Measurements from ENCODE around the gene UBE2Z.
"Not testable (repeated sequence)": the region's sequence is repeated elsewhere in the genome, so short reads cannot be mapped to it uniquely, and the experiment has no call there.

UBE2Z gene

DNA sequence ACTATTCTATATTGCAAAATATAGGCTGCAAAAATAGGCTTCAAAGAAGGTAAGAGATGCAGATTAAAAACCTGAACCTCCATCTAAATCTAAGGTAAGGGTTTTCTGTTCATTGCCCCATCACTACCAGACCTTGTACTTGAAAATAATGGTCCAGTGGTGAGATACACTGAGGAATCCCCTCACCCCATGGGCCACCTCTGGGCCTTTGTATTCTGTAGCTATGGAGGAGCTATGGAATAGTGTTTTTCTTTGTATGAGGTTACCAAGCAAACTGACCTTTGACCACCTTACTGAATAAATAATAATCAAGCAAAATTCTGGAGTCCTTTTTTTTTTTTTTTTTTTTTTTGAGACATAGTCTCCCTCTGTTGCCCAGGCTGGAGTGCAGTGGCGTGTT is 4.8 kb upstream of the UBE2Z start:
- DNase-seq (ENCODE audit: low read depth in 3 of 3, low spot score in 1 of 3) = no peak

DNA sequence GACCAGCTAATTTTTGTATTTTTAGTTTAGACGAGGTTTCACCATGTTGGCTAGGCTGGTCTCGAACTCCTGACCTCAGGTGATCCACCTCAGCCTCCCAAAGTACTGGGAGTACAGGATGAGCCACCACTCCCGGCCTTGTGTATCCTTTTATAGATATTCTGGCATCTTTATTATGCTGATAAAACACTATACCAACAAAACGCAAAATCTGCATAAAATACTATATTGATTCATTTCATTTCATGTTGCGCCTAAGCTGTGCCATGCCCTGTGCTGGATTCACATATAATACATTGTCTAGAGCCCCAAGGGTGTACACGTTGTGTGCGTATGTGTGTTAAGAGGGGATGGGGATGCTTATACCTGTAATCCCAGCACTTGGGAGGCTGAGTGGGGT is 3.8 kb upstream of the UBE2Z start:
- DNase-seq (ENCODE audit: low read depth in 3 of 3, low spot score in 1 of 3) = no peak

DNA sequence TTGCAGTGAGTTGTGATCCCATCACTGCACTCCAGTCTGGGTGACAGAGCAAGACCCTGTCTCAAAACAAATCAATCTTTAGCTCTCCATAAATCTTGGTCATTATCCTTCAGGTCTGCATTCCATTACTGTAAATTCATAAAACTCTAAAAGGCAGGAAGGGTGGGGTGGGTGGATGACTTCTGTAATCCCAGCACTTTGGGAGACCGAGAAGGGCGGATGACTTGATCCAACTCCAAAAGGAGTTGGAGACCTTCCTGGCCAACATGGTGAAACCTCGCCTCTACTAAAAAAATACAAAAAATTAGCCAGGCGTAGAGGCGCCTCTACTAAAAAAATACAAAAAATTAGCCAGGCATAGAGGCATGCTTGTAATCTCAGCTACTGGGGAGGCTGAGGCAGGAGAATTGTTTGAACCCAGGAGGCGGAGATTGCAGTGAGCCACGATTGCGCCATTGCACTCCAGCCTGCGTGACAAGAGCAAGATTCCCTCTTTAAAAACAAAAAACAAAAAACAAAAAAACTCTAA is 2.2 kb upstream of the UBE2Z start:
- DNase-seq (ENCODE audit: low read depth in 3 of 3, low spot score in 1 of 3) = no peak

DNA sequence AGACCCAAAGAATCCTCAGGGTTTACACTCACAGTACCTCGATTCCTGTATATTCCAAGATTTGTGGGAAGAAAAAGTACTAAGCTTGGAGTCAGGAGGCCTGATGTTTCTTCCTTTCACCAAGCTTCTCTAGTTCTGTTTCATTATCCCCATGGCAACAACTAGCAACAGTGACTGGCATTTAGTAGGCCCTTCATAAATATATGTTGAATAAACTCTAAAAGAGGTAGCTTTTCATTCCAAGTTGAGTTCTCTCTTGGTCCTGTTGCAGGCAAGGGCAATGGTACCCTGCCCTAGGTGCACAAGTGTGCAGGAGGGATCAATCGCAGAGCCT is 527 bp upstream of the UBE2Z start:
- DNase-seq (ENCODE audit: low read depth in 3 of 3, low spot score in 1 of 3) = no peak

DNA sequence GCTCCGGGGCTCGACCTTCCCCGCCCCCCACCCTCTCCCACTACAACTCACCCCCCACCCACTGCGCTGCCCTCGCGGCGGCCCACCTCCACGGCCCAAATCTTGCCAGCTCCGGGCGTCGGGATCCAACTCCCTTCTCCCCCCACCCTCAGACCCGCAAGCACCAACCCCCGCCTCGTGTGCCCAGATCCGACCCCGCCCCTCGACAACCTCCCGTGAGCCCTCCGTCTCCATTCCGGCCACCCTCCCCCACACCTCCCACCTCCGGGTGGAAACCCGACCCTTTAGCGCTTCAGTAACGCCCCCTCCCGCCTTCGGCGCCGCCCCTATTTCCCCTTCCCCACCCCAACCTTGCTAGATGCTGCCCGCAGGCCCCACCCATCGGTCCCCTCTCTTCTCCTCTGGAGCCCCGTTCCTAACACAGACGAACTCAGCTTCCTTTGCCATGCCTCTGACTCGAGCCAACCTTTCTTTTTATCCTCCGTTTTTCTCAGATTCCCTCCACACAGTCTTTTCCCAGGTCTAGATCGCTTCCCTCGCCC is 717 bp downstream of the UBE2Z start:
- DNase-seq (ENCODE audit: low read depth in 3 of 3, low spot score in 1 of 3) = peak; percentile 58 to 91 (median 68)

DNA sequence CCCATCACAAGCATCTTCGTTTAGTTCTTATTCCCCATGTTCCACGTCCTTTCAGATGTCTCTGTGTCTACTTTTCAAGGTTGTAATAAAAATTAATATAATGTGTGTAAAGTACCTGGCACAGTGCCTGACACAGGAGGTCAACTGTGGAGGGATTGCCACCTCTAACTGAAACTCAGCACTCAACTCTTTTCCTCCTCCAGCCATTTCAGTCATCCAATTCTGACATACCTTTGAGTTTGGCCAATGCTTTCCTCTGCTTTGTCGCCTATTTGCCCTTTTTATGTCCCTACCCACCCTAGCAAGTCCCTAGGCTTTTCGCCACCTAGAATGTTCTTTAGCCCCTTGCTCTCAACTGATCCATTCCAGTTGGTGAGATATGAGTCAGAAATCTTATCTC is 1.6 kb downstream of the UBE2Z start:
- no peak for DNase-seq (ENCODE audit: low read depth in 3 of 3, low spot score in 1 of 3)

DNA sequence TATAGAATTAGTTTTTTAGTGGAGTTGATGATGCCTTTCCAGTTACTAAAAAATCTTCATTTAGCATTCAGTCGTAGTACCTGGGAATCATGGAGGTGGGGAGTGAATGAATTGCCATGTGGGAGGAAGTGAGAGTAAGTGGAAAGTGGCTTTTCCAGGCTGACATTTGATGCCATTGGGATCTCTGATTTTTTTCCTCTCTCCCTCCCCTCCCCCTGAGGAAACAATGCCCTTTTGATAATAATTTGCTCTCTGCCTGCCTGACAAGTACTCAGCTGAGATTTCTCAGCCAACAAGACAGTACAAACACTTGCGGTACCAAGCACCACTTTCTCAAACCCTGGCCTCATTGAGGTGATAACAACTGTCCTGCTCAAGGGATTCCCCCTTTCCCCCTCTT is 2.2 kb downstream of the UBE2Z start:
- DNase-seq (ENCODE audit: low read depth in 3 of 3, low spot score in 1 of 3) = no peak

DNA sequence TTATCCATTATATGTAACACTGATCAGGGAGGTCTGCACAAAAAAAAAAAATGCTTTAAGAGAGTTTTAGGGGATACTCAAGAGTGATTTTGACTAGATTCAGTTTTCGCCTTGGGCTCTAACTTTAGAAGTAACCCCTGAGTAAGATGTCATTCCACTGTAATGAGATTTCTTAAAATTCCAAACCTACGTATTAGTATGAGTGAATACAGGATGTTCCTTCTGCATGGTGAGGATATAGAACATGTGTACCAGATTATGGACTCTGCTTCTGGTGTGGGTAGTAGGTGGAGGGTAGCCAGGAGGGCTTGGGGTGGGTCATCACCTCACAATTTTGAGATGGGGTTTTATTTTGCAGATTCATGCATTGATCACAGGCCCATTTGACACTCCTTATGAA is 4.3 kb downstream of the UBE2Z start:
- no peak for DNase-seq (ENCODE audit: low read depth in 3 of 3, low spot score in 1 of 3)

DNA sequence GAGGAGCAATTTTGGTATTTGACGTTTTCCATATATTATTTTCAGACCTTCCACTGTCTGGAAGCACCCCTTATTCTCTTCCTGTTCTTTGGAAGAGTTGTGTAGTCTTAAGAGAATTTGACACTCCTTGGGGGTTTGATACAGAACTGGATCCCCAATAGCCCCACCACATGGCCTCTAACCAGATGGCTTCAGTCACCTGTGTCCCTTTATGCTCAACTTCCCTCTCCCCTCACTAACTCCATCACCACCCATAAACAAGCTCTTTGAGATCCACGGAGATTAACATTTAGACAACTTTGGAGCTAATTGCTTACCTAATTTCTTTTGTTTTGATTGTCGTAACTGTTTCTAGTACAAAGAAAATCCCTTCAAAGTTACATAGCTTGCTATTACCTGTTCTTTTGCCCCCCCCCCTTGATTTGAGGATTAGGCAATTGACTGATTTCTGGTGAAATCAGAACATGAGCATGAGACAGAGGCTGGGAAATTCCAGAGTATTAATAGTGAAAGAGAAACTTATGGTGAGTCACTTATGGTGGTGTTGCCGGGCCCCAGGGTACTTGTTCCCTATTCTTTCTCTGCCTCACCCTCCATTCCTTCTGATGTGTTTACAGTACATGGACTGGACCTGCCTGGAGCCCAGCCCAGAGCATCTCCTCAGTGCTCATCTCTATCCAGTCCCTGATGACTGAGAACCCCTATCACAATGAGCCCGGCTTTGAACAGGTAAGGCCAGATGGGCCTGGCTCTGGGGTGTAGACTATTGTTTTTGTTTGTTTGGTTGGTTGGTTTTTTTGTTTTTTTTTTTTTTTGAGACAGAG is 7.5 kb downstream of the UBE2Z start:
- peak in 1 of 3 donors; percentile 34 for DNase-seq (ENCODE audit: low read depth in 3 of 3, low spot score in 1 of 3)

DNA sequence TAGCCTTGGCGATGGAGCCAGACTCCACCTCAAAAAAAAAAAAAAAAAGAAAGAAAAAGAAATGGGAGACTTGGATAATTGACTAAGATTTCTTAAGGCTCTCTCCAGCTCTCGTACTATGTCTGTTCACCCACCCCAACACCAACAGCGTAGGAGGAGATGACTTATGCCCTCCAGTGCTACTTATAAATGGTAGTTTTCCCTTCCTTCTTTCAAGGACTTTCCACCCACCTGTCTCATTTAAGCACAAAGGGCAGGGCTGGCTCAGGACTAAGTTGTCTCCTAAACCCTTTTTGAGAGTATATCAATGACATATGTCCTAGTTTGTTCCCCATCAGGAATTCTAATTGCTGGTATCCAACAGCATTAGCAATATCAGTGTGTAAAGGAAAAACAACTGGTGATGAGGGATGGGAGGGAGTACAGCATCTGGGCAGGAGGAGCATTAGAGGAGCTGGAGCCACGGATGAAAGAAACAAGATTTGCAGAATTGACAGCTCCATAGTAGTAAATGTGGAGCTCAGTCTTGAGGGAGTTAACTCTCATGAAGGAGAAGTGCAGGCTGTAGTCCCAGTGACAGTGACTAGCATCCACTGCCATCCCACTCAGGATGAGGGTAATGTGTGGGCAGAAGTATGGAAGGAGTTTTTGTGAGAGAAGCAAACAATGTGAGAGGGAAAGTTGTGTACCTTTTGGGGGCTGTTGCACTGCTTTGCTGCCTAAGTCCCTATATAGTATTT is 17.2 kb downstream of the UBE2Z start:
- DNase-seq (ENCODE audit: low read depth in 3 of 3, low spot score in 1 of 3) = no peak

DNA sequence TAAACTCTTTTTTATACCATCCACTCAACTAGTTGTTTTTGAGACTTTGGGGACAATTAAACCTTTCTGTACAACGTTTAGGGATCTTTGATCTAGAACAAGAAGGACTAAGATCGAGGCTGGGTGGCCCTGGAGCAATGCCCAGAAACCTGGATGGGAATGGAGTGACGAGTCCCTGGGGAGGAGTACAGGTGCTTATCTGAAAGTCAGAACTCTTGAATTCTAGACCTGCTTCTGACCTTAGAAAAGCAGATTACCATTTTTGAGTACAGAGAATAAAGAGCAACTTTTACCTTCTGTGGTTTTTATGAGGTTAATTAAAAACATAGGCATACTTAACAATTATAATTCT is 17.8 kb downstream of the UBE2Z start:
- DNase-seq (ENCODE audit: low read depth in 3 of 3, low spot score in 1 of 3) = no peak

DNA sequence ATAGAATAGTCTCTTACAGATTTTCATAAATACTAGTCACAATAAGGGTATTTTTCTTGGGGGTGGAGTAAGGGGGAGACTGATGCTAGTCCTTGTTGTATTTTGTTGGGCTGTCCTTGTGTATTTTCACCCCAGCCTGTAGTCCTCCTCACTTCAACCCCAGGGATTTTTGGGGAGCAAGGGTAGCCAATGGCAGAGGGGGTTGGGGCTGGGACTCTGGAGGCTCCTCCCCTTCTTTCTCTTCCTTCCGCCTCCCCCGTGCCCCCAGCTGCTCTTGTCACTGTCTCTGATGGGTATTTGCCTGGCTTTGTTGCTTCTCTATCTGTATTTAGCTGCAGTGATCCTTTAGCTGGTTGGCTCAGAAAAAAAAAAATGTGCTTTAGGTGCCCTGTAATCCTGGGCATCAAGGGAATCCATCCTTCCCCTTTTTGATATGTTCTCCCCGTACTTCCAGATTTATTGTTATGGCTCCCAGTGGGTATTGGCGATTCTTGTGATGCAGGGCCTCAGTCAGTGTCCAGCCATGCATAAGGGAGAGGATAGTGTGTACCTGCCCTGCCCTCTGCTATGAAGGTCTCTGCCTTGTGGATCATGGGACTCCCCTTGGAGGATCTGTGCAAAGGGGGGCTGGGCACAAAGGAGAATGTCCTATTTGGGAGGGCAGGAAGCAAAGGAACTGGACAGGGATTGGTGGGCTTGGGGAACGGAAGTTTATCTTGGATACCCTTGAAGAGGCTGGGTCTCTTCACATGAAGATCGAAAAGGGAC is 20.0 kb downstream of the UBE2Z start:
- DNase-seq (ENCODE audit: low read depth in 3 of 3, low spot score in 1 of 3) = no peak

DNA sequence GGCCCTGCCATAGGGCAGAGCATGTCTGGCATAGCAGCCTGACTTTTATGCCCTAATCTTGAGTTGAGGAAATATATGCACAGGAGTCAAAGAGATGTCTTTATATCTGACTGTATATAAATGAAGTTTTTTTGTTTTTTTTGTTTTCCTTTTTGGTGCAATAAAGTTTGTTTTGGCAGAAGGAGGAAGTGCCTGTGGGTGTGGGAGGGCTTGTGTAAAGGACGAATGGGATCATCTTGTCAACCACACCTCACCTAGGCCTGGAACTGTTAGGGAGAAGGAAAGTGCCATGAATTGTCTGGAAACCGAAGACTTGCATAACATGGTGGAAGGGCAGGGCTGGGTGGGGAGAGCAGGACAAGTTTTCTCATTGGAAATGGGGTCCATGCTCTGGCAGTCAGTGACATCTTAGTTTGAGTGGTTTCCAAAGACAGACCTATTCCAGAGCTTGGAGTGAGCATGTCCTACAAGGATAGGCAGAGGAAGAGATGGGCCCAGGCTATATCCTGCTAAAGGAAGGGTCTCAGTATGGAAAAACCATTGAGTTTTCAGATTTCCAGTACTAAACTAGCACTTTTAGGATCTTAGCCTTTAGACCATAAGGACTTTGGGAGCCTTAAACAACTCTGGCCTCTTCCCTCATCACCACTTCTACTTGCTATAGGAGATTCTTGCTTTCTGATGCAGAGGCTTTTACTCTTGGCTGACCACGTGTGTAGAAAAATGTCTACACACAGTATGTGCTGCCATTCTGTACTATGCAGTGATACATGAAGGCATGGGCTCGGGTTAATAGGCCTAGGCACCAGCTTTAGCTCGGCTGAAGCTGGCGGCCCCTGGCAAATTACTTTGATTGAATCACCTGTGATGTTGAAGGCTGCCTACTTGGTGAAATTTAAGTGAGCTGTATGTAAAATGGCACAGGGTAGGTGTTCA is 20.9 kb downstream of the UBE2Z start:
- DNase-seq (ENCODE audit: low read depth in 3 of 3, low spot score in 1 of 3) = no peak

DNA sequence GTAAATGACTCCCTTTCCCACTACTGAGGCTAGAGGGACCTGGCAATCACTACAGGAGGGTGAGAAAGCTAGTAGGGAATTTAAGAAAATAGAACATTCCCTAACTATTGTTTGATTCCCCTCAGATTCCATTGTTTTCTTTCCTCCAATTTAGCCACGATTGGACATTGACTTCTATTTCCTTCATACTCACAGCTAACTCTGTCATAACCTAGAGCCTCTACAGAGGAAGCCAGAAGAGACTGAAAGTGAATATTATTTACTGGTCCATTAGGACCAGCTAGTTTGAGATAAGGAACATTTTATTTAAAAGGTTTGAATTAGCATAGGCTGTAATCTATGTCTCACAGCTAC is 21.6 kb downstream of the UBE2Z start:
- DNase-seq (ENCODE audit: low read depth in 3 of 3, low spot score in 1 of 3) = no peak

DNA sequence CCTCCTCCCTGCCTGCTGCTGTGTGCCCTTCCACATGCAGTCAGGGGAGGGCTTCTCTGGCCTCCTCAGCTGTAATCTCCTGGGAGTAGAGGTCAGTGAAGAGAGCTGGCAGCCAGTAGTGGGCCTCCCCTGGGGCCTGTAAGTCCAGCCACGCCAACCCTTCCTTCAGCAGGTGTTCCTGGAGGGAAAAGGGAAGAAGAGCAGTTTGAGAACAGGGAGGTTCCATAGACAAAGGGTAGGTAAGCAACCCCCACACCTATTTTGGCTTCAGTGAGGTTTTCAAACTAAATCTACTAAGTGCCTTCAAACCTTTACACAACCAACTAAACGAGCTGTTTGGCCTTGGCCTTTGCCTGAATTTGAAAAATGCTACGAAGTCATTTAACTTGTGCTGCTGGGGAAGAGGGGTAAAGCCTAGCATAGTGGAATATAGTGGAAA is 22.2 kb downstream of the UBE2Z start:
- no peak for DNase-seq (ENCODE audit: low read depth in 3 of 3, low spot score in 1 of 3)

DNA sequence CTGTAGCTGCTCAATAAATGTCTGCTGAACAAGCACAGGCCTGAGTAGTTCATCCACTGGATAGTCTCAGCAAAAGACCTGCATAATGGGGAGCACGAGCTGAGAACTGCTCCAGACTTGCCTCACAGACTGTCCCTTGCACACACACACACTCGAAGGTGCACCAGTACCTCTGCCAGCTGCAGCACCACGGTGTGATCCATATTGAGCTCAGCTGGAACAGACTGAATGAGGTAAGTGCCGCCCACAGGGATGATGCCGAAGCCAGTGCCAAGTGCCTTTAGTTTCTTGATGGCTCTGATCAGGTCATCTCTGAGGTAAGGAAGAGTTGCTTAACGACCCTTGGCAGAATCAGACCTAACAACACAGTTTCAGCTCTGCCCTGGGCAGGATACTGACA is 24.8 kb downstream of the UBE2Z start:
- DNase-seq (ENCODE audit: low read depth in 3 of 3, low spot score in 1 of 3) = no peak

DNA sequence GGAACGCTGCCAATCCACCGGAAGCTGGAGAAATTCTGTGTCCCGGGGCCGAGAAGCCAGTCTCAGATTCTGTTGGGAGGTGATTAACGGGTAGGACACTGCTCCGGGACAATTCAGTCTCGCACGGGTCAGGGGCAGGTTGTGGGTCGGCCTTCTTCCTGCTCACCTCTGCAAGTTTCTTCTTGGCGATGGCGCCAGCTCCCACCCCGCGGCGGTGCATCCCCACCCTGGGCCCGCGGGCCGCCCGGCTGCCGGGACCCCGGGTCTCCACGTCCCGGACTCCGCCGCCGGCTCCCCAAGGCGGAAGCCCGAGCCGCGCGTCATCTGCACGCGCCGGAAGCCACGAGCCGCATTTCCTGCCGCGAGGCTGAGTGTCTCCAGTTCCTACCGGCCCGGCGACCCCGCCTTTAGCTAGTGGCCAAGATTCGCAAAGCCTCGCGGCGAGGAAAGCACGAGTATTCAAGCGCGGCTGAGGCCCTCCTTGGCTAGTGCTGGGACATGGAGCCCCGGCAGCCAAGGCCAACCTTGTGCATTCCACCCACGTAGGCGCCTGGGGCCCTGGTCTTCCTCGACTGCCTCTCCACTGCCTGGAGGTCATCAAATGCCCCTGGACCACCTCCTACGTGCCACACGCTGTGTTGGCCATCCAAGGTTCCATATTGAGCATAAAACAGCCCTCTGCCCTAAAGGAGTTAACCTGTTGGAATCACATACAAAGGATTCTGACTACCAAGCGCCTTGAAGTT is 36.5 kb downstream of the UBE2Z start, which contains the start of gene SNF8:
Gene SNF8, minus strand, starts transcription at position 328 of the 746 bp plus-strand sequence. Its CDS starts 108 bp downstream, at position 220.
- peak; percentile 56 to 87 (median 70) for DNase-seq (ENCODE audit: low read depth in 3 of 3, low spot score in 1 of 3)

DNA sequence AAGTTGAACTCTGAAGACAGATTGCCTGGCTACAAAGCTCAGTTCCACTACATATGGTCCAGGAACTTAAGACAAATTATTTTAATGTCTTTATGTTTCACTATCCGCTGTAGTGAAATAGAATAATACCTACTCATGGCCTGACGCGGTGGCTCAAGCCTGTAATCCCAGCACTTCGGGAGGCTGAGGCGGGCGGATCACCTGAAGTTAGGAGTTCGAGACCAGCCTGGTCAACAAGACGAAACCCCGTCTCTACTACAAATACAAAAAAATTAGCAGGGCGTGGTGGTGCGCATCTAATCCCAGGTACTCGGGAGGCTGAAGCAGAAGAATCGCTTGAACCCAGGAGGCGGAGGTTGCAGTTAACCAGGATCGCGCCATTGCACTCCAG is 37.0 kb downstream of the UBE2Z start:
- DNase-seq (ENCODE audit: low read depth in 3 of 3, low spot score in 1 of 3) = not testable (repeated sequence)

DNA sequence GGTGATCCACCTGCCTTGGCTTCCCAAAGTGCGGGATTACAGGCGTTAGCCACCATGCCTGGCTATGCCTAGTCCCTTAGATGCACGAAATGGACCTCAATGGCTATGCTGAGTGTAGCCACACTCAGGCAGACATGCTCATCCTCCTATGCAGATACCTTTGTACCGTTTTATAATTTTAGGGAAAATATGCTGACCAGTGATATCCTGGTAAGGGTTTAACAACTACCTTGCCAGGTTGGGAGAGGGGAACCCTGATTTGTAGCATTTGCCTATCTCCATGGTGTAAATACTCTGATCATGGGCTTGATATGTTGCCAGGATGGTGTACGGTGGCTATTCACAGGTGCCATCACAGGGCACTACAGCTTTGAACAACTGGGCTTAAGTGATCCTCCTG is 43.4 kb downstream of the UBE2Z start:
- no peak for DNase-seq (ENCODE audit: low read depth in 3 of 3, low spot score in 1 of 3)

DNA sequence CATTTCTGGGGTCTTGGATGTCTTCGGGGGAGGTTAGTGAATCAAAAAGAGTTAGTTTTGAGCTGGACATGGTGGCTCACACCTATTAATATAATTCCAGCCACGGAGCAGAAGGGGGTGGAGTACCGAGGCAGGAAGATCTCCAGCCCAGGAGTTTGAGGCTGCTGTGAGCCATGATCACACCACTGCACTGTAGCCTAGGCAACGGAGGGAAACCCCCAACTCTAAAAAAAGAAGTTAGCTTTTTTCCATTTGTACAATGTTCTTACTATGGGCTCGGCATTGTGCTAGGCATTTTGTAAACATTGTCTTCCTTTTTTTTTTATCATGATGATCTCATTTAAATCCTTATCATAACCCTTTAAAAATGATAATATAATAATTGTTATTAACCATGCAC is 44.7 kb downstream of the UBE2Z start:
- DNase-seq (ENCODE audit: low read depth in 3 of 3, low spot score in 1 of 3) = no peak
